GM23338 (cell line): ENCODE measurements around the gene SBK3. TPM values are rescaled to one million over a fixed set of nuclear protein-coding genes. Genes with fewer than 3 reads are reported as not detected.
A peak's percentile ranks its signal among the peaks of the same experiment; 100 is the strongest.

Source experiments
- ATAC-seq: fragments of 200-7000 bp; cut with Tn5 transposase; 3 replicates; pipeline ENCODE4 v1.9.1; 2020
- DNase-seq: peaks from one replicate; pipeline ENCODE4 v3.0.0-alpha.2; 2015; ENCODE audit warnings: low spot score
- H2AFZ ChIP-seq: fragments of 200-600 bp; sonication (generic); 2 replicates; pipeline ENCODE4 v1.8.0; 2016; ENCODE audit warnings: antibody characterized with exemption, mild to moderate bottlenecking, moderate library complexity
- H3F3A ChIP-seq: fragments of 200-600 bp; sonication (generic); replicated peaks from 2 replicates; pipeline ENCODE4 v1.8.0; 2017; ENCODE audit warnings: antibody characterized with exemption, mixed run types, low read depth
- H3K27ac ChIP-seq: fragments of 200-600 bp; sonication (generic); 2 replicates; pipeline ENCODE4 v1.6.1; 2016; ENCODE audit warnings: low read depth
- H3K27me3 ChIP-seq: fragments of 200-600 bp; sonication (generic); 2 replicates; pipeline ENCODE4 v1.8.0; 2016; ENCODE audit warnings: mild to moderate bottlenecking, mixed run types, moderate library complexity; ENCODE audit not compliant: insufficient read depth
- H3K36me3 ChIP-seq: fragments of 200-600 bp; sonication (generic); 2 replicates; pipeline ENCODE4 v1.8.0; 2016; ENCODE audit warnings: mild to moderate bottlenecking; ENCODE audit not compliant: insufficient read depth
- H3K4me1 ChIP-seq: fragments of 200-600 bp; sonication (generic); 2 replicates; pipeline ENCODE4 v1.8.0; 2016; ENCODE audit warnings: mild to moderate bottlenecking, moderate library complexity; ENCODE audit not compliant: insufficient read depth
- H3K4me2 ChIP-seq: fragments of 200-600 bp; sonication (generic); 2 replicates; pipeline ENCODE4 v1.7.1; 2017; ENCODE audit warnings: mixed run types
- H3K4me3 ChIP-seq: fragments of 200-600 bp; sonication (generic); 2 replicates; pipeline ENCODE4 v1.6.1; 2016; ENCODE audit warnings: mixed run types
- H3K79me2 ChIP-seq: fragments of 200-600 bp; sonication (generic); replicated peaks from 2 replicates; pipeline ENCODE4 v1.8.0; 2017; ENCODE audit warnings: mild to moderate bottlenecking; ENCODE audit not compliant: insufficient read depth
- H3K9me2 ChIP-seq: fragments of 200-600 bp; sonication (generic); 2 replicates; pipeline ENCODE4 v1.8.0; 2017; ENCODE audit not compliant: insufficient read depth
- H4K20me1 ChIP-seq: fragments of 200-600 bp; sonication (generic); replicated peaks from 2 replicates; pipeline ENCODE4 v1.8.0; 2017; ENCODE audit warnings: mild to moderate bottlenecking; ENCODE audit not compliant: insufficient read depth
- H3K27ac Mint-ChIP-seq: 2 replicates; pipeline ENCODE4 v1.8.0; 2020; ENCODE audit warnings: inconsistent platforms, mild to moderate bottlenecking, moderate library complexity, mixed read lengths
- H3K27me3 Mint-ChIP-seq: 3 replicates; pipeline ENCODE4 v1.8.0; 2022; ENCODE audit warnings: low read depth, mild to moderate bottlenecking, moderate library complexity, mixed read lengths, inconsistent platforms; ENCODE audit not compliant: insufficient read depth, poor library complexity
- H3K36me3 Mint-ChIP-seq: 3 replicates; pipeline ENCODE4 v1.8.0; 2021; ENCODE audit warnings: low read depth, mild to moderate bottlenecking, inconsistent platforms, moderate library complexity, mixed read lengths
- H3K4me1 Mint-ChIP-seq: 3 replicates; pipeline ENCODE4 v1.8.0; 2020; ENCODE audit warnings: mild to moderate bottlenecking, inconsistent platforms, mixed read lengths
- H3K4me3 Mint-ChIP-seq: 3 replicates; pipeline ENCODE4 v1.8.0; 2021; ENCODE audit warnings: moderate library complexity, mild to moderate bottlenecking, inconsistent platforms, mixed read lengths
- H3K9me3 Mint-ChIP-seq: 3 replicates; pipeline ENCODE4 v1.8.0; 2020; ENCODE audit warnings: moderate library complexity, mild to moderate bottlenecking, inconsistent platforms, mixed read lengths
- CREB1 ChIP-seq: fragments of 250-450 bp; sonication (Bioruptor Pico); IDR thresholded peaks from 2 replicates; pipeline ENCODE4 v1.5.0; 2020; ENCODE audit warnings: low read depth, mild to moderate bottlenecking, moderate library complexity
- POLR2AphosphoS5 ChIP-seq: IDR thresholded peaks from 2 replicates; pipeline ENCODE4 v1.6.1; 2016; ENCODE audit warnings: antibody characterized with exemption, low read depth
- STAT1 ChIP-seq: IDR thresholded peaks from one replicate; pipeline ENCODE4 v1.6.1; 2016; ENCODE audit warnings: antibody characterized with exemption; ENCODE audit not compliant: unreplicated experiment
- ZNF114 ChIP-seq: fragments of 250-450 bp; sonication (Bioruptor Pico); IDR thresholded peaks from 2 replicates; pipeline ENCODE4 v1.5.0; 2020; ENCODE audit warnings: mild to moderate bottlenecking, moderate library complexity
- ZNF462 ChIP-seq: fragments of 250-450 bp; sonication (Bioruptor Pico); IDR thresholded peaks from 2 replicates; pipeline ENCODE4 v1.5.0; 2020; ENCODE audit warnings: mild to moderate bottlenecking, moderate library complexity
- polyA plus RNA-seq: library from polyadenylated mRNA; unstranded; fragments of >200 nt; fragmentation: Nextera tagmentation; extraction: Ambion mirVana; gene quantifications from 2 replicates; pipeline ENCODE4 v1.2.1, GENCODE V29; 2016
- total RNA-seq: library from RNA; depleted of rRNA; stranded (reverse); fragments of >200 nt; shearing (Covaris generic); gene quantifications from 2 replicates; pipeline ENCODE4 v1.2.3, GENCODE V29; 2014

SBK3 gene
- total and polyA plus RNA-seq, 2 experiments from 2014 or later, result 0.27 to 0.94 TPM

- TF ChIP-seq ZNF462 (CRISPR knock-in tag) (no peak), ZNF114 (CRISPR knock-in tag) (no peak)
Observed at GRCh38 chr19:55588738-55589137, 43.4 kb upstream of the SBK3 start (continued).

- no peaks in the 10 kb centered on the region for H3K9me2 ChIP-seq
- TF ChIP-seq CREB1 (CRISPR knock-in tag), result peak; percentile 26; the same call in 1 of the 2 replicates
- 0 out of 2 replicates have a peak, but pooled peaks have one; percentile 20 for TF ChIP-seq POLR2AphosphoS5
- TF ChIP-seq STAT1, result no peak
- ATAC-seq (peak; percentile 89), DNase-seq (peak; percentile 98)
- peak overlapping the region; percentile 53 for H3K4me3 ChIP-seq
- no peaks in the 10 kb centered on the region for H3K36me3 ChIP-seq
- H3K4me2 ChIP-seq, result peak overlapping the region; percentile 84
- peaks cover 34% of the 10 kb centered on the region for H3K27me3 ChIP-seq
- Mint-ChIP-seq H3K27ac (peak overlapping the region; percentile 70; the same call in 1 of the 2 replicates), H3K9me3 (no peaks in the 10 kb centered on the region; the same call in 1 of the 3 replicates), H3K4me3 (peak overlapping the region; percentile 79), H3K27me3 (peaks cover 27% of the 10 kb centered on the region), H3K4me1 (peaks cover 37% of the 10 kb centered on the region), H3K36me3 (peaks cover 8% of the 10 kb centered on the region; the same call in 2 of the 3 replicates)
- no peak overlapping the region for H2AFZ ChIP-seq
- H3F3A ChIP-seq, result peaks cover 17% of the 10 kb centered on the region
- H3K4me1 ChIP-seq, result peaks cover 25% of the 10 kb centered on the region
- H3K79me2 ChIP-seq, result no peaks in the 10 kb centered on the region
- no peaks in the 10 kb centered on the region for H4K20me1 ChIP-seq
- H3K27ac ChIP-seq, result no peak overlapping the region
Observed at GRCh38 chr19:55586976-55587668, 41.8 kb upstream of the SBK3 start.
